Esophagus muscularis mucosa (tissue), 4 donors: Measurements from ENCODE around the gene MLF2. TPM values are rescaled to one million over a fixed set of nuclear protein-coding genes. Genes with fewer than 3 reads are reported as not detected.

Source experiments
- DNase-seq: peaks from one replicate; pipeline ENCODE4 v3.0.0-alpha.2; 2017; ENCODE audit errors: extremely low spot score
- H3K27ac ChIP-seq, 4 donors: fragments of 200-600 bp; sonication (generic); replicated peaks in 1 of 4; 1 replicate in 3 of 4; 2 replicates in 1 of 4; pipeline ENCODE4 v1.5.1; 2016 to 2019; ENCODE audit warnings: mild to moderate bottlenecking in 1 of 4
- H3K27me3 ChIP-seq, 4 donors: fragments of 200-600 bp; sonication (generic); one replicate each; pipeline versions ENCODE4 v1.5.1 to v1.6.0; 2016 to 2019
- H3K36me3 ChIP-seq, 4 donors: fragments of 200-600 bp; sonication (generic); one replicate each; pipeline ENCODE4 v1.5.1; 2016 to 2019
- H3K4me1 ChIP-seq, 4 donors: fragments of 200-600 bp; sonication (generic); one replicate each; pipeline ENCODE4 v1.5.1; 2016 to 2019
- H3K4me3 ChIP-seq, 4 donors: fragments of 200-600 bp; sonication (generic); 1 replicate in 2 of 4; 2 replicates in 2 of 4; pipeline ENCODE4 v1.5.1; 2016 to 2019; ENCODE audit warnings: mild to moderate bottlenecking in 4 of 4, moderate library complexity in 1 of 4
- H3K9me3 ChIP-seq, 4 donors: fragments of 200-600 bp; sonication (generic); 1 replicate in 3 of 4; 2 replicates in 1 of 4; pipeline ENCODE4 v1.5.1; 2016 to 2019
- CTCF ChIP-seq, 3 experiments: fragments of 200-600 bp in 2 of 3; fragments of 450-650 bp in 1 of 3; sonication (generic) in 2 of 3; IDR thresholded peaks; one replicate each; pipeline ENCODE4 v1.5.1; 2017 to 2019; ENCODE audit warnings: antibody characterized with exemption in 3 of 3, mild to moderate bottlenecking in 2 of 3, moderate library complexity in 1 of 3
- EP300 ChIP-seq: sonication (generic); formaldehyde crosslinking; IDR thresholded peaks from one replicate; pipeline ENCODE4 v1.6.1; 2017; ENCODE audit warnings: antibody characterized with exemption
- POLR2A ChIP-seq: fragments of 450-650 bp; IDR thresholded peaks from one replicate; pipeline ENCODE4 v1.6.1; 2017; ENCODE audit warnings: antibody characterized with exemption, moderate library complexity, mild to moderate bottlenecking, low read depth
- POLR2AphosphoS5 ChIP-seq, 2 donors: sonication (generic); formaldehyde crosslinking; IDR thresholded peaks; one replicate each; pipeline ENCODE4 v1.6.1; 2017; ENCODE audit warnings: antibody characterized with exemption in 2 of 2
- WGBS: methylation state at CpG from one replicate; pipeline ENCODE4 v1.1.5; 2018; 5-methylcytosine and 5-hydroxymethylcytosine counted together
- intact Hi-C: fragments of 100-400 bp; cut with DNase I; formaldehyde crosslinking; loops from one replicate; pipeline ENCODE4 v1.15.1; 2023
- total RNA-seq, 4 donors: library from RNA; depleted of rRNA; stranded (reverse); fragments of >200 nt; gene quantifications; one replicate each; pipeline versions ENCODE4 v1.1.0 to v1.2.1, GENCODE V29; 2016

Gene MLF2
- total RNA-seq, 4 donors from 2014 or later = 169 to 247 (median 214) TPM

GRCh38 chr12:6703631-6704030 is 49.3 kb downstream of the MLF2 start:
- no peaks in the 10 kb centered on the region for H3K36me3 ChIP-seq
- no peak for DNase-seq
- intact Hi-C loops = no loop called here
- TF ChIP-seq EP300 (no peak), CTCF (IDR thresholded peaks at IDR 0.05) (no peak), POLR2AphosphoS5 (IDR thresholded peaks at IDR 0.05) (no peak), POLR2A (no peak)
- peaks cover 4 to 97% (median 39%) of the 10 kb centered on the region in 4 donors for H3K27me3 ChIP-seq
- 21% methylated on average over 9 of the region's 10 CpGs for WGBS
- H3K4me1 ChIP-seq = peaks cover 13 to 21% (median 18%) of the 10 kb centered on the region in 4 donors
- H3K27ac ChIP-seq = no peak overlapping the region
- no peak overlapping the region for H3K4me3 ChIP-seq
- H3K9me3 ChIP-seq = no peaks in the 10 kb centered on the region

GRCh38 chr12:6701078-6701768 is 51.7 kb downstream of the MLF2 start:
- H3K36me3 ChIP-seq = no peaks in the 10 kb centered on the region
- no peaks in the 10 kb centered on the region for H3K9me3 ChIP-seq
- H3K4me3 ChIP-seq = peak overlapping the region; percentile 52 to 78 (median 56)
- DNase-seq = no peak
- no peak overlapping the region for H3K27ac ChIP-seq
- TF ChIP-seq POLR2A = no peak
- WGBS = 74% methylated on average over 4 of the region's 13 CpGs
- H3K4me1 ChIP-seq = peaks cover 13 to 21% (median 18%) of the 10 kb centered on the region in 4 donors
- peaks cover 4 to 99% (median 46%) of the 10 kb centered on the region in 4 donors for H3K27me3 ChIP-seq
- intact Hi-C loops = no loop called here

GRCh38 chr12:6700646-6701051 is 52.3 kb downstream of the MLF2 start, which contains the start of gene PIANP:
TSS of gene PIANP (minus strand) at chr12:6700815. CDS start at chr12:6698061, 2,754 bp downstream.
- intact Hi-C loops = no loop called here
- DNase-seq = no peak

GRCh38 chr12:6699989-6700645 is 52.8 kb downstream of the MLF2 start:
- TF ChIP-seq POLR2A = no peak
- no peak for TF ChIP-seq CTCF (IDR thresholded peaks at IDR 0.05)
- TF ChIP-seq EP300 = no peak
- peaks cover 13 to 21% (median 18%) of the 10 kb centered on the region in 4 donors for H3K4me1 ChIP-seq
- H3K27ac ChIP-seq = peak overlapping the region in 1 of 4 donors; percentile 20
- intact Hi-C loops = no loop called here
- no peak for DNase-seq
- 4% methylated on average over 4 of the region's 65 CpGs for WGBS
- peaks cover 4 to 99% (median 46%) of the 10 kb centered on the region in 4 donors for H3K27me3 ChIP-seq
- no peaks in the 10 kb centered on the region for H3K36me3 ChIP-seq
- H3K9me3 ChIP-seq = no peaks in the 10 kb centered on the region
- peak overlapping the region; percentile 52 to 78 (median 56) for H3K4me3 ChIP-seq

More at GRCh38 chr12:6700646-6701051, 52.3 kb downstream of the MLF2 start, which contains the start of gene PIANP:
- Histone ChIP-seq H3K27me3 (peaks cover 4 to 99% (median 46%) of the 10 kb centered on the region in 4 donors), H3K27ac (peak within 1 kb of the TSS in 1 of 4 donors; percentile 20), H3K4me1 (peaks cover 13 to 21% (median 18%) of the 10 kb centered on the region in 4 donors), H3K36me3 (no peaks in the 10 kb centered on the region), H3K9me3 (no peaks in the 10 kb centered on the region), H3K4me3 (peak within 1 kb of the TSS; percentile 52 to 78 (median 56))
- 0% methylated on average over 1 of the region's 43 CpGs for WGBS
- TF ChIP-seq POLR2A = no peak
- no peak for TF ChIP-seq EP300
- no peak for TF ChIP-seq POLR2AphosphoS5 (IDR thresholded peaks at IDR 0.05)
- TF ChIP-seq CTCF (IDR thresholded peaks at IDR 0.05) = no peak

- H3K27me3 ChIP-seq = peaks cover 4 to 99% (median 46%) of the 10 kb centered on the region in 4 donors
Measured at GRCh38 chr12:6699259-6699988, 53.5 kb downstream of the MLF2 start.

More at GRCh38 chr12:6699259-6699988, 53.5 kb downstream of the MLF2 start:
- TF ChIP-seq EP300 = no peak
- TF ChIP-seq CTCF (IDR thresholded peaks at IDR 0.05) = no peak
- no peak for TF ChIP-seq POLR2A
- intact Hi-C loops = no loop called here
- Histone ChIP-seq H3K27ac (no peak overlapping the region), H3K4me1 (peaks cover 13 to 21% (median 18%) of the 10 kb centered on the region in 4 donors), H3K4me3 (peak overlapping the region; percentile 52 to 78 (median 56)), H3K36me3 (no peaks in the 10 kb centered on the region), H3K9me3 (no peaks in the 10 kb centered on the region)
- DNase-seq = no peak
- WGBS = 28% methylated on average over 16 of the region's 16 CpGs
